IMR-90 (cell line): ENCODE results near the gene CLSTN1. TPM values are rescaled to one million over a fixed set of nuclear protein-coding genes. Genes with fewer than 3 reads are reported as not detected.

Experiments
- ATAC-seq: fragments of 200-7000 bp; cut with Tn5 transposase; 2 replicates; pipeline ENCODE4 v1.9.1; 2020; ENCODE audit warnings: low read depth, mild to moderate bottlenecking, moderate library complexity
- BruUV-seq: library from RNA; stranded (reverse); fragments of 400-500 nt; replicated peaks from 2 replicates; lab custom pipeline; 2021; lab: Mats Ljungman, UMichigan
- CTCF ChIA-PET: fragments of 300-600 bp; formaldehyde crosslinking; extraction: SDS; loops from one replicate; lab custom pipeline; 2021; ENCODE audit warnings: antibody characterized with exemption; lab: Yijun Ruan, JAX
- POLR2A ChIA-PET: fragments of 300-600 bp; sonication (Branson Sonifier 250); formaldehyde crosslinking; loops from one replicate; lab custom pipeline; 2022; ENCODE audit warnings: antibody characterized with exemption; ENCODE audit not compliant: unreplicated experiment; lab: Charles Lee
- DNase-seq: peaks from one replicate; pipeline ENCODE4 v3.0.0; 2013
- H2AFZ ChIP-seq: replicated peaks from 2 replicates; pipeline ENCODE3; 2013; ENCODE audit warnings: low read length, mild to moderate bottlenecking; ENCODE audit not compliant: poor library complexity
- H2AK5ac ChIP-seq: 2 replicates; pipeline ENCODE4 v1.6.1; 2013; ENCODE audit warnings: low read depth, low read length, inconsistent platforms
- H2AK9ac ChIP-seq: replicated peaks from 2 replicates; pipeline ENCODE3; 2013; ENCODE audit warnings: mild to moderate bottlenecking, low read depth, low read length, moderate library complexity; ENCODE audit not compliant: poor library complexity
- H2BK120ac ChIP-seq: 2 replicates; pipeline ENCODE4 v1.6.1; 2013; ENCODE audit warnings: low read depth, low read length, inconsistent platforms
- H2BK15ac ChIP-seq: 3 replicates; pipeline ENCODE4 v1.6.1; 2013; ENCODE audit warnings: low read depth, low read length, inconsistent platforms
- H2BK20ac ChIP-seq: 2 replicates; pipeline ENCODE4 v1.6.1; 2013; ENCODE audit warnings: low read depth, mild to moderate bottlenecking, inconsistent platforms, low read length, moderate library complexity
- H2BK5ac ChIP-seq: 2 replicates; pipeline ENCODE4 v1.6.1; 2013; ENCODE audit warnings: mild to moderate bottlenecking, low read depth, low read length, inconsistent platforms; ENCODE audit not compliant: poor library complexity, severe bottlenecking
- H3K14ac ChIP-seq: replicated peaks from 2 replicates; pipeline ENCODE4 v1.6.1; 2013; ENCODE audit warnings: low read depth, low read length, inconsistent platforms
- H3K18ac ChIP-seq: 2 replicates; pipeline ENCODE4 v1.6.1; 2013; ENCODE audit warnings: low read depth, low read length, control low read depth
- H3K23ac ChIP-seq: 2 replicates; pipeline ENCODE4 v1.6.1; 2013; ENCODE audit warnings: low read depth, low read length, inconsistent platforms
- H3K27ac ChIP-seq: 2 replicates; pipeline ENCODE4 v1.5.1; 2013; ENCODE audit warnings: mild to moderate bottlenecking, control low read depth, low read length; ENCODE audit not compliant: insufficient read depth
- H3K27me3 ChIP-seq: 2 replicates; pipeline ENCODE4 v1.6.1; 2013; ENCODE audit warnings: low read length; ENCODE audit not compliant: control insufficient read depth, insufficient read depth
- H3K36me3 ChIP-seq: 2 replicates; pipeline ENCODE4 v1.6.1; 2013; ENCODE audit warnings: low read length, mixed read lengths; ENCODE audit not compliant: control insufficient read depth, insufficient read depth
- H3K4ac ChIP-seq: 2 replicates; pipeline ENCODE4 v1.6.1; 2013; ENCODE audit warnings: low read depth, low read length, inconsistent platforms
- H3K4me1 ChIP-seq: 2 replicates; pipeline ENCODE4 v1.6.1; 2013; ENCODE audit warnings: low read length, mixed read lengths; ENCODE audit not compliant: control insufficient read depth, insufficient read depth
- H3K4me2 ChIP-seq: 2 replicates; pipeline ENCODE4 v1.6.1; 2013; ENCODE audit warnings: low read depth, mild to moderate bottlenecking, control low read depth, low read length, moderate library complexity
- H3K4me3 ChIP-seq: 2 replicates; pipeline ENCODE4 v1.5.1; 2013; ENCODE audit warnings: low read depth, mild to moderate bottlenecking, control low read depth, low read length, moderate library complexity; ENCODE audit not compliant: insufficient read depth
- H3K56ac ChIP-seq: 2 replicates; pipeline ENCODE4 v1.6.1; 2013; ENCODE audit warnings: low read length, inconsistent platforms; ENCODE audit not compliant: insufficient read depth; ENCODE audit errors: extremely low read depth
- H3K79me1 ChIP-seq, 2 experiments: 2 replicates each; pipeline ENCODE4 v1.6.1; 2013; ENCODE audit warnings: low read length in 2 of 2, inconsistent platforms in 1 of 2, low read depth in 1 of 2
- H3K9ac ChIP-seq: 2 replicates; pipeline ENCODE4 v1.6.1; 2013; ENCODE audit warnings: low read depth, low read length, control low read depth
- H3K9me1 ChIP-seq: 2 replicates; pipeline ENCODE4 v1.6.1; 2013; ENCODE audit warnings: low read length, inconsistent platforms; ENCODE audit not compliant: insufficient read depth
- H3K9me3 ChIP-seq: 2 replicates; pipeline ENCODE4 v1.6.1; 2013; ENCODE audit warnings: low read length; ENCODE audit not compliant: control insufficient read depth, insufficient read depth
- H4K20me1 ChIP-seq: 2 replicates; pipeline ENCODE4 v1.6.1; 2013; ENCODE audit warnings: low read length, inconsistent platforms; ENCODE audit not compliant: insufficient read depth
- H4K5ac ChIP-seq: 2 replicates; pipeline ENCODE4 v1.6.1; 2013; ENCODE audit warnings: mild to moderate bottlenecking, low read depth, low read length, control low read depth
- H4K8ac ChIP-seq, 2 experiments: 2 replicates each; pipeline ENCODE4 v1.6.1; 2013; ENCODE audit warnings: low read depth in 2 of 2, low read length in 2 of 2, control low read depth in 1 of 2, inconsistent platforms in 1 of 2
- H4K91ac ChIP-seq: 2 replicates; pipeline ENCODE4 v1.6.1; 2013; ENCODE audit warnings: low read depth, low read length, inconsistent platforms; ENCODE audit not compliant: insufficient read depth
- CHD1 ChIP-seq: IDR thresholded peaks from 2 replicates; pipeline ENCODE4 v1.6.1; 2012; ENCODE audit warnings: low read depth, low read length, improper control_type of control experiment
- ELK1 ChIP-seq: fragments of 150-350 bp; IDR thresholded peaks from 2 replicates; pipeline ENCODE4 v1.6.1; 2016; ENCODE audit warnings: low read depth, mild to moderate bottlenecking, low read length, moderate library complexity, borderline replicate concordance
- FOS ChIP-seq: fragments of 150-350 bp; IDR thresholded peaks from 2 replicates; pipeline ENCODE4 v1.6.1; 2016; ENCODE audit warnings: low read depth, low read length
- MAFK ChIP-seq: IDR thresholded peaks from 2 replicates; pipeline ENCODE4 v1.6.1; 2012; ENCODE audit warnings: low read depth, low read length, improper control_type of control experiment
- MAZ ChIP-seq: IDR thresholded peaks from 2 replicates; pipeline ENCODE4 v1.6.1; 2012; ENCODE audit warnings: low read depth, mild to moderate bottlenecking, low read length, improper control_type of control experiment, moderate library complexity, borderline replicate concordance
- MXI1 ChIP-seq: IDR thresholded peaks from 2 replicates; pipeline ENCODE4 v1.6.1; 2012; ENCODE audit warnings: low read depth, mild to moderate bottlenecking, low read length, moderate library complexity, borderline replicate concordance
- POLR2A ChIP-seq: IDR thresholded peaks from 2 replicates; pipeline ENCODE4 v1.6.1; 2012; ENCODE audit warnings: mild to moderate bottlenecking, low read depth, low read length
- RAD21 ChIP-seq: IDR thresholded peaks from 2 replicates; pipeline ENCODE4 v1.6.1; 2012; ENCODE audit warnings: low read length, improper control_type of control experiment
- RFX5 ChIP-seq: IDR thresholded peaks from 2 replicates; pipeline ENCODE4 v1.8.0; 2012; ENCODE audit warnings: low read depth, mild to moderate bottlenecking, low read length, moderate library complexity
- SMC3 ChIP-seq: fragments of 150-350 bp; IDR thresholded peaks from 2 replicates; pipeline ENCODE4 v1.6.1; 2016; ENCODE audit warnings: low read depth, mild to moderate bottlenecking, antibody characterized with exemption, low read length, moderate library complexity
- USF2 ChIP-seq: fragments of 150-350 bp; IDR thresholded peaks from 2 replicates; pipeline ENCODE4 v1.6.1; 2017; ENCODE audit warnings: mild to moderate bottlenecking, antibody characterized with exemption, low read length, low read depth
- WGBS, 2 experiments: methylation state at CpG; one replicate each; pipeline versions ENCODE4 v1.1.5 to v1.1.7; 2013; ENCODE audit warnings: missing lambda C conversion rate in 2 of 2; ENCODE audit not compliant: insufficient read length in 1 of 2; ENCODE audit errors: extremely low coverage in 2 of 2; 5-methylcytosine and 5-hydroxymethylcytosine counted together
- dilution Hi-C: fragments of 300-500 bp; cut with HindIII; formaldehyde crosslinking; loops from one replicate; pipeline ENCODE4 v1.14.3; 2018; ENCODE audit warnings: low sequenced_read_pairs; ENCODE audit not compliant: unreplicated experiment
- in situ Hi-C: fragments of 300-500 bp; cut with MboI; formaldehyde crosslinking; loops from 3 replicates; pipeline ENCODE4 v1.14.3; 2019; ENCODE audit warnings: low sequenced_read_pairs, inconsistent platforms, mixed read lengths
- intact Hi-C: fragments of 100-400 bp; cut with micrococcal nuclease; formaldehyde crosslinking; loops from 2 replicates; pipeline ENCODE4 v1.10.0; 2022
- polyA plus RNA-seq, 3 experiments: library from polyadenylated mRNA; depleted of rRNA; stranded (reverse); fragments of >200 nt; gene quantifications; 2 replicates each; pipeline ENCODE4 v1.2.3, GENCODE V29; 2012; ENCODE audit warnings: low replicate concordance in 1 of 3
- total RNA-seq: library from RNA; depleted of rRNA; stranded (reverse); fragments of >200 nt; gene quantifications from 2 replicates; pipeline ENCODE4 v1.2.3, GENCODE V29; 2012

The CLSTN1 gene
- total and polyA plus RNA-seq, 2 of the 4 experiments (the other 2 are of a cell fraction) = 30.1 to 72.2 TPM

GRCh38 chr1:9815150-9815549 lies 8.6 kb downstream of the CLSTN1 start:
- H2AK9ac ChIP-seq = no peak overlapping the region
- H2BK120ac ChIP-seq = no peak overlapping the region
- ATAC-seq (no peak), DNase-seq (no peak)
- H3K4me3 ChIP-seq = no peak overlapping the region
- no CpG with 5 or more reads among the region's 2 CpGs for WGBS, 2 experiments
- no TSS peak for BruUV-seq
- intact Hi-C loops = no loop called here
- dilution Hi-C loops = no loop called here
- ChIA-PET CTCF (no interaction called here), POLR2A (no interaction called here)
- TF ChIP-seq FOS (no peak), ELK1 (no peak), RAD21 (no peak), USF2 (no peak), MXI1 (no peak), RFX5 (no peak), MAFK (no peak), MAZ (no peak), POLR2A (no peak), CHD1 (no peak), SMC3 (no peak)
- no peak overlapping the region for H3K56ac ChIP-seq
- H3K4me2 ChIP-seq = no peak overlapping the region
- H3K9ac ChIP-seq = no peak overlapping the region
- no peaks in the 10 kb centered on the region for H3K27me3 ChIP-seq
- no peaks in the 10 kb centered on the region for H3K9me3 ChIP-seq
- no peak overlapping the region for H2BK20ac ChIP-seq
- H3K23ac ChIP-seq = no peak overlapping the region
- no peak overlapping the region for H3K27ac ChIP-seq
- no peak overlapping the region for H2AFZ ChIP-seq
- no peak overlapping the region for H2BK15ac ChIP-seq
- H4K5ac ChIP-seq = no peak overlapping the region
- in situ Hi-C loops = no loop called here
- H2BK5ac ChIP-seq = no peak overlapping the region
- H3K14ac ChIP-seq = no peak overlapping the region
- H2AK5ac ChIP-seq = no peak overlapping the region
- H4K8ac ChIP-seq = no peak overlapping the region
- no peak overlapping the region for H3K18ac ChIP-seq
- H3K4me1 ChIP-seq = peaks cover 6% of the 10 kb centered on the region; the same call in 1 of the 2 replicates
- peaks cover 14% of the 10 kb centered on the region for H3K9me1 ChIP-seq
- H3K36me3 ChIP-seq = no peaks in the 10 kb centered on the region
- peaks cover 30 to 62% of the 10 kb centered on the region in 2 experiments for H3K79me1 ChIP-seq
- no peak overlapping the region for H4K91ac ChIP-seq
- no peak overlapping the region for H3K4ac ChIP-seq
- H4K20me1 ChIP-seq = peaks cover 61% of the 10 kb centered on the region
